WTC11 (cell line): Measurements from ENCODE around the gene TOM1. TPM values are rescaled to one million over a fixed set of nuclear protein-coding genes. Genes with fewer than 3 reads are reported as not detected.

ENCODE experiments used
- ATAC-seq: fragments of 200-7000 bp; cut with Tn5 transposase; 2 replicates; pipeline ENCODE4 v1.10.0; 2021; ENCODE audit warnings: mild to moderate bottlenecking, moderate library complexity
- CTCF ChIA-PET: fragments of 300-600 bp; sonication (Branson Sonifier 250); formaldehyde crosslinking; loops from one replicate; lab custom pipeline; 2021; ENCODE audit warnings: antibody characterized with exemption; lab: Charles Lee
- POLR2A ChIA-PET: fragments of 350-600 bp; sonication (Branson Sonifier 250); formaldehyde crosslinking; loops from one replicate; lab custom pipeline; 2021; ENCODE audit warnings: antibody characterized with exemption; lab: Charles Lee
- DNase-seq: peaks from one replicate; pipeline ENCODE4 v3.0.0; 2021; ENCODE audit warnings: low spot score
- H3K27ac Mint-ChIP-seq: 2 replicates; pipeline ENCODE4 v1.8.0; 2021; ENCODE audit warnings: mixed read lengths
- H3K27me3 Mint-ChIP-seq: 2 replicates; pipeline ENCODE4 v1.8.0; 2021; ENCODE audit warnings: low read depth, mild to moderate bottlenecking, moderate library complexity, mixed read lengths
- H3K36me3 Mint-ChIP-seq: 2 replicates; pipeline ENCODE4 v1.8.0; 2021; ENCODE audit warnings: mixed read lengths
- H3K4me1 Mint-ChIP-seq: 2 replicates; pipeline ENCODE4 v1.8.0; 2022; ENCODE audit warnings: mixed read lengths
- H3K4me3 Mint-ChIP-seq: 2 replicates; pipeline ENCODE4 v1.8.0; 2021; ENCODE audit warnings: mild to moderate bottlenecking, moderate library complexity, mixed read lengths
- H3K9me3 Mint-ChIP-seq: 2 replicates; pipeline ENCODE4 v1.8.0; 2021; ENCODE audit warnings: mixed read lengths
- ETV6 ChIP-seq: sonication (generic); formaldehyde crosslinking; IDR thresholded peaks from 2 replicates; pipeline ENCODE4 v1.8.1; 2022; ENCODE audit warnings: mild to moderate bottlenecking, missing genetic modification reagents
- GRHL2 ChIP-seq: fragments of 250-450 bp; sonication (Bioruptor Pico); IDR thresholded peaks from 2 replicates; pipeline ENCODE4 v1.8.0; 2022; ENCODE audit warnings: mild to moderate bottlenecking, moderate library complexity; ENCODE audit not compliant: insufficient replicate concordance, severe bottlenecking
- IRF2 ChIP-seq: sonication (generic); formaldehyde crosslinking; IDR thresholded peaks from 2 replicates; pipeline ENCODE4 v1.8.0; 2022; ENCODE audit warnings: low read depth, missing genetic modification reagents, borderline replicate concordance
- NFE2L1 ChIP-seq: sonication (generic); formaldehyde crosslinking; IDR thresholded peaks from 2 replicates; pipeline ENCODE4 v1.8.1; 2023; ENCODE audit warnings: missing genetic modification reagents
- OVOL2 ChIP-seq: fragments of 250-450 bp; sonication (Bioruptor Pico); IDR thresholded peaks from 2 replicates; pipeline ENCODE4 v1.9.0; 2021; ENCODE audit warnings: mild to moderate bottlenecking, borderline replicate concordance
- RELA ChIP-seq: sonication (generic); formaldehyde crosslinking; IDR thresholded peaks from 2 replicates; pipeline ENCODE4 v1.8.1; 2022; ENCODE audit warnings: missing genetic modification reagents, mild to moderate bottlenecking, borderline replicate concordance
- SOX15 ChIP-seq: fragments of 250-450 bp; sonication (Bioruptor Pico); IDR thresholded peaks from 2 replicates; pipeline ENCODE4 v1.9.0; 2021; ENCODE audit warnings: mild to moderate bottlenecking
- SP1 ChIP-seq: sonication (generic); formaldehyde crosslinking; conservative IDR thresholded peaks from 2 replicates; pipeline ENCODE4 v1.8.1; 2022; ENCODE audit warnings: missing genetic modification reagents
- TEAD1 ChIP-seq: sonication (generic); formaldehyde crosslinking; IDR thresholded peaks from 2 replicates; pipeline ENCODE4 v1.8.0; 2022; ENCODE audit warnings: mild to moderate bottlenecking, missing genetic modification reagents
- ZBTB21 ChIP-seq: sonication (generic); formaldehyde crosslinking; IDR thresholded peaks from 2 replicates; pipeline ENCODE4 v1.8.1; 2023; ENCODE audit warnings: mild to moderate bottlenecking, missing genetic modification reagents, borderline replicate concordance
- ZNF138 ChIP-seq: sonication (generic); formaldehyde crosslinking; conservative IDR thresholded peaks from 2 replicates; pipeline ENCODE4 v1.8.1; 2022; ENCODE audit warnings: mild to moderate bottlenecking, moderate library complexity, missing genetic modification reagents
- ZNF232 ChIP-seq: sonication (generic); formaldehyde crosslinking; IDR thresholded peaks from 2 replicates; pipeline ENCODE4 v1.8.0; 2022; ENCODE audit warnings: mild to moderate bottlenecking, missing genetic modification reagents
- ZNF317 ChIP-seq: sonication (generic); formaldehyde crosslinking; IDR thresholded peaks from 2 replicates; pipeline ENCODE4 v1.8.1; 2023; ENCODE audit warnings: low read depth, mild to moderate bottlenecking, moderate library complexity, missing genetic modification reagents, borderline replicate concordance
- total RNA-seq: library from RNA; stranded (reverse); gene quantifications from 3 replicates; pipeline ENCODE4 v1.2.3, GENCODE V29; 2021
- TF ChIP-seq, protein P1 (sequence below): fragments of 250-450 bp; sonication (Bioruptor Pico); IDR thresholded peaks from 2 replicates; pipeline ENCODE4 v1.8.0; 2021; ENCODE audit warnings: mild to moderate bottlenecking
- TF ChIP-seq, protein P2 (sequence below): fragments of 200-600 bp; IDR thresholded peaks from 2 replicates; pipeline ENCODE4 v1.8.0; 2022; ENCODE audit warnings: antibody characterized with exemption
- TF ChIP-seq, protein P3 (sequence below): sonication (generic); formaldehyde crosslinking; IDR thresholded peaks from 2 replicates; pipeline ENCODE4 v1.8.0; 2022; ENCODE audit warnings: mild to moderate bottlenecking, missing genetic modification reagents
- TF ChIP-seq, protein P4 (sequence below): sonication (generic); formaldehyde crosslinking; IDR thresholded peaks from 2 replicates; pipeline ENCODE4 v1.8.1; 2023; ENCODE audit warnings: mild to moderate bottlenecking, missing genetic modification reagents
- TF ChIP-seq, protein P5 (sequence below): sonication (generic); formaldehyde crosslinking; IDR thresholded peaks from 2 replicates; pipeline ENCODE4 v1.8.0; 2023; ENCODE audit warnings: missing genetic modification reagents
- TF ChIP-seq, protein P6 (sequence below): sonication (generic); formaldehyde crosslinking; IDR thresholded peaks from 2 replicates; pipeline ENCODE4 v1.8.1; 2022; ENCODE audit warnings: missing genetic modification reagents, borderline replicate concordance
- TF ChIP-seq, protein P7 (sequence below): sonication (generic); formaldehyde crosslinking; IDR thresholded peaks from 2 replicates; pipeline ENCODE4 v1.8.0; 2023; ENCODE audit warnings: mild to moderate bottlenecking, missing genetic modification reagents

The TOM1 gene
- total RNA-seq, 1 experiment from 2014 or later = 23.5 TPM

DNA sequence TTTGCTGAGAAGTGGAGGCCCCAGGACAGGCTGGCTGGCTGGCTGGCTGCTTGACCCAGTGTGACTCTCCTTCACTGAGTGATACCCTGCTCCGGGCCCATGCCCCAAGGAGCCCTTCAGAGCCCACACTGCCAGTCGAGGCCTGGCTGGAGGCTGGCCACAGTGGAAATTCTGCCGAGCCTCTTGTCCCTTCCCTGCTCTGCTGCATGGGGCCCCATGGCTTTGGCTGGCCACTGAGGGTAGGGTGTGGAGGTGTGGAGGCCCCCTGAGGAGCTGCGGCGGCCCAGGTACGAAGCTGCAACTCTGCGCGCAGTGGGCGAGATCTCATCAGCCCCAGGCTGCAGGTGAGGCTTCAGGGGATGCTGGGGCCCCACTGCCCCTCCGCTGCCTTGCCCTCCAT lies 47.8 kb downstream of the TOM1 start:
- Mint-ChIP-seq H3K9me3 (no peaks in the 10 kb centered on the region), H3K4me3 (no peak overlapping the region), H3K4me1 (peaks cover 18% of the 10 kb centered on the region), H3K36me3 (no peaks in the 10 kb centered on the region), H3K27ac (no peak overlapping the region), H3K27me3 (peaks cover 10% of the 10 kb centered on the region; the same call in 1 of the 2 replicates)
- ATAC-seq (no peak), DNase-seq (no peak)
- ChIA-PET CTCF (interaction anchor here (0.6 to 2.6 kb wide), 2 partner anchors 14 to 83 kb away, joined by 4 to 9 read pairs; no protein-coding TSS in a partner anchor), POLR2A (no interaction called here)
- TF ChIP-seq IRF2 (no peak), ZNF232 (CRISPR knock-in tag) (no peak), ZBTB21 (CRISPR knock-in tag) (no peak)

DNA sequence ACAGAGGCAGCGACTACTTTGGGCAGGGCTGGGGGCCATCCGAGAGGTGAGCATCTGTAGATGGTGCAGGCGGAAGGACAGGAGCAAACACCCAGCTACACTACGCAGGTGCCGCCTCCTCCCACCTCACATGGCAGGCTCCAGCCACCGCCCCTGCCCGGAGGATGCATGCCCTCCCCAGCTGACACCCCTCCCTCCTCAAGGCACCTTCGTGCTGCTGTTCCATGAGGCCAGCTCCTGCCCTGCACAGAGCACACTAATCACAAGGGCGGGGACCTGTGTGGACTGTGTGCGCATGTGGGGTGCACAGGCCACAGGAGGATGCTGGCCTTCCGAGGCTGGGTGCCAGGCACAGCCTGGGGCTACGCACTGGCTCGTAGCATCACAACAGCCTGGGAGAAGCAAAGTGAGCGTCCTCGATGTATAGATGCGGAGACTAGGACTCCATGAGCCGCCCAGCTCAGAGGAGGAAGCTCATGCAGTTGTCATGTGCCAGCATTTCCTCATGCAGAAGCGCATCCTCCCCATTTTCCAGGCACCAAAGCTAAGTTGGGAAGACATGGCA lies 48.4 kb downstream of the TOM1 start:
- CTCF ChIA-PET = interaction anchor here (2.6 kb wide), 1 partner anchor 83 kb away, joined by 9 read pairs; no protein-coding TSS in a partner anchor
- ATAC-seq = no peak
- Mint-ChIP-seq H3K4me1 (peaks cover 18% of the 10 kb centered on the region), H3K4me3 (no peak overlapping the region), H3K27me3 (peaks cover 10% of the 10 kb centered on the region; the same call in 1 of the 2 replicates), H3K36me3 (no peaks in the 10 kb centered on the region), H3K27ac (no peak overlapping the region), H3K9me3 (no peaks in the 10 kb centered on the region)
- TF ChIP-seq, protein P1, sequence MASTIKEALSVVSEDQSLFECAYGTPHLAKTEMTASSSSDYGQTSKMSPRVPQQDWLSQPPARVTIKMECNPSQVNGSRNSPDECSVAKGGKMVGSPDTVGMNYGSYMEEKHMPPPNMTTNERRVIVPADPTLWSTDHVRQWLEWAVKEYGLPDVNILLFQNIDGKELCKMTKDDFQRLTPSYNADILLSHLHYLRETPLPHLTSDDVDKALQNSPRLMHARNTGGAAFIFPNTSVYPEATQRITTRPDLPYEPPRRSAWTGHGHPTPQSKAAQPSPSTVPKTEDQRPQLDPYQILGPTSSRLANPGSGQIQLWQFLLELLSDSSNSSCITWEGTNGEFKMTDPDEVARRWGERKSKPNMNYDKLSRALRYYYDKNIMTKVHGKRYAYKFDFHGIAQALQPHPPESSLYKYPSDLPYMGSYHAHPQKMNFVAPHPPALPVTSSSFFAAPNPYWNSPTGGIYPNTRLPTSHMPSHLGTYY (CRISPR knock-in tag) = no peak
- TF ChIP-seq, protein P2, sequence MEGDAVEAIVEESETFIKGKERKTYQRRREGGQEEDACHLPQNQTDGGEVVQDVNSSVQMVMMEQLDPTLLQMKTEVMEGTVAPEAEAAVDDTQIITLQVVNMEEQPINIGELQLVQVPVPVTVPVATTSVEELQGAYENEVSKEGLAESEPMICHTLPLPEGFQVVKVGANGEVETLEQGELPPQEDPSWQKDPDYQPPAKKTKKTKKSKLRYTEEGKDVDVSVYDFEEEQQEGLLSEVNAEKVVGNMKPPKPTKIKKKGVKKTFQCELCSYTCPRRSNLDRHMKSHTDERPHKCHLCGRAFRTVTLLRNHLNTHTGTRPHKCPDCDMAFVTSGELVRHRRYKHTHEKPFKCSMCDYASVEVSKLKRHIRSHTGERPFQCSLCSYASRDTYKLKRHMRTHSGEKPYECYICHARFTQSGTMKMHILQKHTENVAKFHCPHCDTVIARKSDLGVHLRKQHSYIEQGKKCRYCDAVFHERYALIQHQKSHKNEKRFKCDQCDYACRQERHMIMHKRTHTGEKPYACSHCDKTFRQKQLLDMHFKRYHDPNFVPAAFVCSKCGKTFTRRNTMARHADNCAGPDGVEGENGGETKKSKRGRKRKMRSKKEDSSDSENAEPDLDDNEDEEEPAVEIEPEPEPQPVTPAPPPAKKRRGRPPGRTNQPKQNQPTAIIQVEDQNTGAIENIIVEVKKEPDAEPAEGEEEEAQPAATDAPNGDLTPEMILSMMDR = no peak
- TF ChIP-seq GRHL2 (no peak), RELA (CRISPR knock-in tag) (no peak), ZNF317 (CRISPR knock-in tag) (no peak), NFE2L1 (CRISPR knock-in tag) (no peak), ZNF138 (CRISPR knock-in tag) (no peak), SP1 (CRISPR knock-in tag) (no peak), ETV6 (no peak), OVOL2 (CRISPR knock-in tag) (no peak), TEAD1 (no peak), SOX15 (CRISPR knock-in tag) (no peak)
- TF ChIP-seq, protein P3, sequence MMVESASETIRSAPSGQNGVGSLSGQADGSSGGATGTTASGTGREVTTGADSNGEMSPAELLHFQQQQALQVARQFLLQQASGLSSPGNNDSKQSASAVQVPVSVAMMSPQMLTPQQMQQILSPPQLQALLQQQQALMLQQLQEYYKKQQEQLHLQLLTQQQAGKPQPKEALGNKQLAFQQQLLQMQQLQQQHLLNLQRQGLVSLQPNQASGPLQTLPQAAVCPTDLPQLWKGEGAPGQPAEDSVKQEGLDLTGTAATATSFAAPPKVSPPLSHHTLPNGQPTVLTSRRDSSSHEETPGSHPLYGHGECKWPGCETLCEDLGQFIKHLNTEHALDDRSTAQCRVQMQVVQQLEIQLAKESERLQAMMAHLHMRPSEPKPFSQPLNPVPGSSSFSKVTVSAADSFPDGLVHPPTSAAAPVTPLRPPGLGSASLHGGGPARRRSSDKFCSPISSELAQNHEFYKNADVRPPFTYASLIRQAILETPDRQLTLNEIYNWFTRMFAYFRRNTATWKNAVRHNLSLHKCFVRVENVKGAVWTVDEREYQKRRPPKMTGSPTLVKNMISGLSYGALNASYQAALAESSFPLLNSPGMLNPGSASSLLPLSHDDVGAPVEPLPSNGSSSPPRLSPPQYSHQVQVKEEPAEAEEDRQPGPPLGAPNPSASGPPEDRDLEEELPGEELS (CRISPR knock-in tag) = no peak
- TF ChIP-seq, protein P4, sequence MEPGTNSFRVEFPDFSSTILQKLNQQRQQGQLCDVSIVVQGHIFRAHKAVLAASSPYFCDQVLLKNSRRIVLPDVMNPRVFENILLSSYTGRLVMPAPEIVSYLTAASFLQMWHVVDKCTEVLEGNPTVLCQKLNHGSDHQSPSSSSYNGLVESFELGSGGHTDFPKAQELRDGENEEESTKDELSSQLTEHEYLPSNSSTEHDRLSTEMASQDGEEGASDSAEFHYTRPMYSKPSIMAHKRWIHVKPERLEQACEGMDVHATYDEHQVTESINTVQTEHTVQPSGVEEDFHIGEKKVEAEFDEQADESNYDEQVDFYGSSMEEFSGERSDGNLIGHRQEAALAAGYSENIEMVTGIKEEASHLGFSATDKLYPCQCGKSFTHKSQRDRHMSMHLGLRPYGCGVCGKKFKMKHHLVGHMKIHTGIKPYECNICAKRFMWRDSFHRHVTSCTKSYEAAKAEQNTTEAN (CRISPR knock-in tag) = no peak
- TF ChIP-seq, protein P5, sequence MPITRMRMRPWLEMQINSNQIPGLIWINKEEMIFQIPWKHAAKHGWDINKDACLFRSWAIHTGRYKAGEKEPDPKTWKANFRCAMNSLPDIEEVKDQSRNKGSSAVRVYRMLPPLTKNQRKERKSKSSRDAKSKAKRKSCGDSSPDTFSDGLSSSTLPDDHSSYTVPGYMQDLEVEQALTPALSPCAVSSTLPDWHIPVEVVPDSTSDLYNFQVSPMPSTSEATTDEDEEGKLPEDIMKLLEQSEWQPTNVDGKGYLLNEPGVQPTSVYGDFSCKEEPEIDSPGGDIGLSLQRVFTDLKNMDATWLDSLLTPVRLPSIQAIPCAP = no peak
- TF ChIP-seq, protein P6, sequence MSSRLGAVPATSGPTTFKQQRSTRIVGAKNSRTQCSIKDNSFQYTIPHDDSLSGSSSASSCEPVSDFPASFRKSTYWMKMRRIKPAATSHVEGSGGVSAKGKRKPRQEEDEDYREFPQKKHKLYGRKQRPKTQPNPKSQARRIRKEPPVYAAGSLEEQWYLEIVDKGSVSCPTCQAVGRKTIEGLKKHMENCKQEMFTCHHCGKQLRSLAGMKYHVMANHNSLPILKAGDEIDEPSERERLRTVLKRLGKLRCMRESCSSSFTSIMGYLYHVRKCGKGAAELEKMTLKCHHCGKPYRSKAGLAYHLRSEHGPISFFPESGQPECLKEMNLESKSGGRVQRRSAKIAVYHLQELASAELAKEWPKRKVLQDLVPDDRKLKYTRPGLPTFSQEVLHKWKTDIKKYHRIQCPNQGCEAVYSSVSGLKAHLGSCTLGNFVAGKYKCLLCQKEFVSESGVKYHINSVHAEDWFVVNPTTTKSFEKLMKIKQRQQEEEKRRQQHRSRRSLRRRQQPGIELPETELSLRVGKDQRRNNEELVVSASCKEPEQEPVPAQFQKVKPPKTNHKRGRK (CRISPR knock-in tag) = no peak
- TF ChIP-seq, protein P7, sequence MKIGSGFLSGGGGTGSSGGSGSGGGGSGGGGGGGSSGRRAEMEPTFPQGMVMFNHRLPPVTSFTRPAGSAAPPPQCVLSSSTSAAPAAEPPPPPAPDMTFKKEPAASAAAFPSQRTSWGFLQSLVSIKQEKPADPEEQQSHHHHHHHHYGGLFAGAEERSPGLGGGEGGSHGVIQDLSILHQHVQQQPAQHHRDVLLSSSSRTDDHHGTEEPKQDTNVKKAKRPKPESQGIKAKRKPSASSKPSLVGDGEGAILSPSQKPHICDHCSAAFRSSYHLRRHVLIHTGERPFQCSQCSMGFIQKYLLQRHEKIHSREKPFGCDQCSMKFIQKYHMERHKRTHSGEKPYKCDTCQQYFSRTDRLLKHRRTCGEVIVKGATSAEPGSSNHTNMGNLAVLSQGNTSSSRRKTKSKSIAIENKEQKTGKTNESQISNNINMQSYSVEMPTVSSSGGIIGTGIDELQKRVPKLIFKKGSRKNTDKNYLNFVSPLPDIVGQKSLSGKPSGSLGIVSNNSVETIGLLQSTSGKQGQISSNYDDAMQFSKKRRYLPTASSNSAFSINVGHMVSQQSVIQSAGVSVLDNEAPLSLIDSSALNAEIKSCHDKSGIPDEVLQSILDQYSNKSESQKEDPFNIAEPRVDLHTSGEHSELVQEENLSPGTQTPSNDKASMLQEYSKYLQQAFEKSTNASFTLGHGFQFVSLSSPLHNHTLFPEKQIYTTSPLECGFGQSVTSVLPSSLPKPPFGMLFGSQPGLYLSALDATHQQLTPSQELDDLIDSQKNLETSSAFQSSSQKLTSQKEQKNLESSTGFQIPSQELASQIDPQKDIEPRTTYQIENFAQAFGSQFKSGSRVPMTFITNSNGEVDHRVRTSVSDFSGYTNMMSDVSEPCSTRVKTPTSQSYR (CRISPR knock-in tag) = no peak
- POLR2A ChIA-PET = no interaction called here
- no peak for DNase-seq
